Fibroblast of lung (primary cell): ENCODE measurements around the gene RNF220. TPM values are rescaled to one million over a fixed set of nuclear protein-coding genes. Genes with fewer than 3 reads are reported as not detected.

Source experiments
- DNase-seq, 2 donors: peaks; one replicate each; pipeline versions ENCODE4 v3.0.0 to v3.0.0-alpha.2; 2010; ENCODE audit warnings: low read depth in 2 of 2
- H2AFZ ChIP-seq: 2 replicates; pipeline ENCODE4 v1.5.1; 2012; ENCODE audit warnings: low read length, control low read depth, inconsistent platforms
- H3K27ac ChIP-seq: 2 replicates; pipeline ENCODE4 v1.5.1; 2011; ENCODE audit warnings: low read length, control low read depth; ENCODE audit not compliant: insufficient read depth
- H3K27me3 ChIP-seq: 2 replicates; pipeline ENCODE4 v1.5.1; 2011; ENCODE audit warnings: mild to moderate bottlenecking, low read length; ENCODE audit not compliant: control insufficient read depth, insufficient read depth
- H3K36me3 ChIP-seq: 2 replicates; pipeline ENCODE4 v1.5.1; 2011; ENCODE audit warnings: low read length; ENCODE audit not compliant: control insufficient read depth, insufficient read depth
- H3K4me1 ChIP-seq: 2 replicates; pipeline ENCODE4 v1.5.1; 2011; ENCODE audit warnings: low read length; ENCODE audit not compliant: control insufficient read depth, insufficient read depth; ENCODE audit errors: extremely low read depth
- H3K4me2 ChIP-seq: 2 replicates; pipeline ENCODE4 v1.5.1; 2011; ENCODE audit warnings: low read length, control low read depth; ENCODE audit not compliant: insufficient read depth; ENCODE audit errors: extremely low read depth
- H3K4me3 ChIP-seq, 4 experiments: fragments of 200-600 bp in 1 of 4; sonication (generic) in 1 of 4; replicated peaks in 1 of 4; 2 replicates each; pipeline ENCODE4 v1.5.1; 2011 to 2016; ENCODE audit warnings: low read length in 4 of 4, low read depth in 3 of 4, mild to moderate bottlenecking in 3 of 4, control low read depth in 2 of 4, inconsistent platforms in 1 of 4, mixed read lengths in 1 of 4; ENCODE audit not compliant: insufficient read depth in 1 of 4; ENCODE audit errors: control extremely low read depth in 1 of 4
- H3K79me2 ChIP-seq: 2 replicates; pipeline ENCODE4 v1.5.1; 2012; ENCODE audit warnings: mild to moderate bottlenecking, low read length, inconsistent platforms; ENCODE audit not compliant: control insufficient read depth, insufficient read depth
- H3K9ac ChIP-seq: 2 replicates; pipeline ENCODE4 v1.5.1; 2011; ENCODE audit warnings: mild to moderate bottlenecking, low read length, control low read depth; ENCODE audit not compliant: insufficient read depth
- H3K9me3 ChIP-seq: 2 replicates; pipeline ENCODE4 v1.5.1; 2012; ENCODE audit warnings: low read depth, low read length; ENCODE audit not compliant: control insufficient read depth, insufficient read depth
- H4K20me1 ChIP-seq: 2 replicates; pipeline ENCODE4 v1.5.1; 2011; ENCODE audit warnings: low read length; ENCODE audit not compliant: control insufficient read depth, insufficient read depth; ENCODE audit errors: extremely low read depth
- EZH2 ChIP-seq: IDR thresholded peaks from 2 replicates; pipeline ENCODE4 v1.5.1; 2012; ENCODE audit warnings: low read length, control low read depth, mild to moderate bottlenecking; ENCODE audit errors: missing control alignments
- polyA plus RNA-seq, 2 donors: library from polyadenylated mRNA; depleted of rRNA in 1 of 2; stranded (reverse) in 1 of 2; unstranded in 1 of 2; fragments of >200 nt; gene quantifications; 2 replicates each; pipeline ENCODE4 v1.2.1, GENCODE V29; 2011 to 2012; ENCODE audit warnings: missing spikeins in 1 of 2
- total RNA-seq: library from RNA; depleted of rRNA; stranded (reverse); fragments of >200 nt; gene quantifications from 2 replicates; pipeline ENCODE4 v1.2.1, GENCODE V29; 2014
- TF ChIP-seq, protein P1 (sequence below), 2 donors: IDR thresholded peaks in 1 of 2; conservative IDR thresholded peaks in 1 of 2; 1 replicate in 1 of 2; 2 replicates in 1 of 2; pipeline ENCODE4 v1.5.1; 2011 to 2012; ENCODE audit warnings: low read length in 2 of 2, control low read depth in 1 of 2, inconsistent platforms in 1 of 2, low read depth in 1 of 2, mild to moderate bottlenecking in 1 of 2

Gene RNF220
- total and polyA plus RNA-seq, 2 donors (not counting 1 experiment from before 2014, with no cell fraction given): 42.3 to 52.0 TPM

DNA sequence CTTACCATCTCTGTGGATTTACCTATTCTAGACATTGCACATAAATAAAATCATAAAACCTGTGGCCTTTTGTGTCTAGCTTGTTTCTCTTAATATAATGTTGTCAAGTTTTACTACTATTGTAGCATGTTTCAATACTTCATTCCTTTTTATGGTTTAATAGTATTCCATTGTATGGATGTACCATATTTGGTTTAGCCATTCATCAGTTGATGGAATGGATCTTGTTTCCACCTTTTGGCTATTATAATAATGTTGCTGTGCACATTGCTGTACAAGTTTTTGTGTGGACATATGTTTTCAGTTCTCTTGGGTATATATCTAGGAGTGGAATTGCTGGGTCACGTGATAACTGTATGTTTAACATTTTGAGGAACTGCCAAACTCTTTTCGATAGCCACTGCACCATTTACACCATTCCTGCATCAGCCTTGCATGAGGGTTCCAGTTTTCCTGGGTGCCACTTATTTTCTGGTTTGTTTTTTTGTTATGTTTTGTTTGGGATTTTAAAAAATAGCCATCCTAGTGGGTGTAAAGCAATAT lies 66.9 kb downstream of the RNF220 start:
- no peak for DNase-seq
- no peaks in the 10 kb centered on the region for H3K27me3 ChIP-seq
- H4K20me1 ChIP-seq: no peaks in the 10 kb centered on the region
- no peak overlapping the region for H3K4me2 ChIP-seq
- TF ChIP-seq, protein P1, sequence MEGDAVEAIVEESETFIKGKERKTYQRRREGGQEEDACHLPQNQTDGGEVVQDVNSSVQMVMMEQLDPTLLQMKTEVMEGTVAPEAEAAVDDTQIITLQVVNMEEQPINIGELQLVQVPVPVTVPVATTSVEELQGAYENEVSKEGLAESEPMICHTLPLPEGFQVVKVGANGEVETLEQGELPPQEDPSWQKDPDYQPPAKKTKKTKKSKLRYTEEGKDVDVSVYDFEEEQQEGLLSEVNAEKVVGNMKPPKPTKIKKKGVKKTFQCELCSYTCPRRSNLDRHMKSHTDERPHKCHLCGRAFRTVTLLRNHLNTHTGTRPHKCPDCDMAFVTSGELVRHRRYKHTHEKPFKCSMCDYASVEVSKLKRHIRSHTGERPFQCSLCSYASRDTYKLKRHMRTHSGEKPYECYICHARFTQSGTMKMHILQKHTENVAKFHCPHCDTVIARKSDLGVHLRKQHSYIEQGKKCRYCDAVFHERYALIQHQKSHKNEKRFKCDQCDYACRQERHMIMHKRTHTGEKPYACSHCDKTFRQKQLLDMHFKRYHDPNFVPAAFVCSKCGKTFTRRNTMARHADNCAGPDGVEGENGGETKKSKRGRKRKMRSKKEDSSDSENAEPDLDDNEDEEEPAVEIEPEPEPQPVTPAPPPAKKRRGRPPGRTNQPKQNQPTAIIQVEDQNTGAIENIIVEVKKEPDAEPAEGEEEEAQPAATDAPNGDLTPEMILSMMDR (conservative IDR thresholded peaks at IDR 0.05 in 1 of 2, IDR thresholded peaks at IDR 0.05 in 1 of 2; ENCODE audit: low read depth in 1 of 2, low read length in 2 of 2): no peak
- no peak for TF ChIP-seq EZH2
- no peaks in the 10 kb centered on the region for H3K79me2 ChIP-seq
- no peak overlapping the region for H2AFZ ChIP-seq
- no peaks in the 10 kb centered on the region for H3K9me3 ChIP-seq
- H3K36me3 ChIP-seq: no peaks in the 10 kb centered on the region
- H3K4me1 ChIP-seq: no peaks in the 10 kb centered on the region
- no peak overlapping the region for H3K27ac ChIP-seq
- H3K9ac ChIP-seq: no peak overlapping the region
- H3K4me3 ChIP-seq: no peak overlapping the region

DNA sequence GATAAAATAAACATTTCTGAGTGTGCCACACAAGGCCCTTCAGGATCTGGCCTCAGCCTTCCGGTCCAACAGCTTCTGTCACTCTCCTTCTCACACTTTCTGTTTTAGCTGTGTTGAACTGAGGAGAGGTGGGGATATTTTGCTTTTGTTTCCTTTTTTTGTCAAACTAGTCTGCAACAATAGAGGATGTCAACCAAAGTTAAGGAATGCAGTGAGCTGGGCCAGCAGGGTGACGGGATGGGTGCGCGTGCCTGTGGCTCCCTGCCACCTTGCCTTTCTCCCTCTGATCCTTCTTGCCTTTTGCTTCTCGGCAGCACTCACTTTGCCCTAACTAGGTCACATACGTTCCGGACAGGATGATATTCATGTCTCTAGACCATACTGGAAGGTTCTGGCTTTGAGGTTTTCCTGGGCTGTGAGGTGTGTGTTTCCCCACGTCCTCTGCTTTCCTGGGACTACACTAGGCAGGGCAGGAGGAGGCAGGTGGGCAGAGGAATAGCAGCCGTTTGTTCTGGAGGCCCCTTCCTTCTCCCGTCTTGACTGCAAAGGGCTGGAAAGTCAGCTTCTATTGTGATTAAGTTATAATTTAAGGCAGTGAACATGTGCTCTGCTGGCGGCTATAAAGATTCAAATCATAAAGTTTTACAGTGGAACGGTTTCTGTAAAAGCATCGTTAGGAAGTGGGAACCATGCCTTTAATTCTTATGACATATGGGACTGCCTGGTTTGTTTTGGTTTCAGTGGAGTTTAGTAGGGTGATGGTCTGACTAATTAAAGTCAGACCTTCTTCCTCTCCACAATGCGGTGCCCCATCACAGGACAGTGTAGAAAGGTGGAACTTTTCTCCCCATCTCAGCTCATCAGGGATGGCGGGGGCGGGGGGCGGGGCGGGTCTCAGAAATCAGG lies 67.8 kb downstream of the RNF220 start:
- no peak overlapping the region for H3K27ac ChIP-seq
- no peak overlapping the region for H2AFZ ChIP-seq
- DNase-seq: peak in 1 of 2 donors; percentile 24
- H3K36me3 ChIP-seq: no peaks in the 10 kb centered on the region
- no peaks in the 10 kb centered on the region for H4K20me1 ChIP-seq
- no peak overlapping the region for H3K9ac ChIP-seq
- no peaks in the 10 kb centered on the region for H3K79me2 ChIP-seq
- TF ChIP-seq EZH2: no peak
- TF ChIP-seq, protein P1 (conservative IDR thresholded peaks at IDR 0.05 in 1 of 2, IDR thresholded peaks at IDR 0.05 in 1 of 2; ENCODE audit: low read depth in 1 of 2, low read length in 2 of 2): no peak
- no peaks in the 10 kb centered on the region for H3K27me3 ChIP-seq
- no peaks in the 10 kb centered on the region for H3K9me3 ChIP-seq
- no peaks in the 10 kb centered on the region for H3K4me1 ChIP-seq
- no peak overlapping the region for H3K4me3 ChIP-seq
- H3K4me2 ChIP-seq: no peak overlapping the region

DNA sequence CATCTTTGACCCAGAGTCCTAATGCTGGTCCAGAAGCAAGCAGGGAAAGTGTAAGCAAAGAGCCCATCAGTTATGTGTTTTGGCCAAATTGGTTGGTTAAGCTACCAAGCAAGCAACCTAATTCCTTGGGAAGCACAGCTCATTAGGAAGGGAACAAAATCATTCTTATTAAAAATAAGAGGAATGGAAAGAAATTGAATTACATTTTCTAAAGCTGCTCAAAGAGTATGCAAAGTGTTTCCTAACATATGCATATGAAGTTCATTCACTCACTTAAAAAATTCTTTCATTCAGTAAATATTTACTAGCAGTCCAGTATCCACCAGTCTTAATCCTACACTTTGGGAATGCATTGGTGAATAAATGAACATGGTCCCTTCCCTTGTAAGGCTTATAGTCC lies 71.8 kb downstream of the RNF220 start:
- Histone ChIP-seq H3K9me3 (no peaks in the 10 kb centered on the region), H3K79me2 (no peaks in the 10 kb centered on the region), H3K4me3 (no peak overlapping the region), H2AFZ (no peak overlapping the region), H3K27ac (no peak overlapping the region), H3K27me3 (no peaks in the 10 kb centered on the region), H3K4me1 (no peaks in the 10 kb centered on the region), H3K9ac (no peak overlapping the region), H3K4me2 (no peak overlapping the region), H4K20me1 (no peaks in the 10 kb centered on the region), H3K36me3 (no peaks in the 10 kb centered on the region)
- no peak for DNase-seq
- no peak for TF ChIP-seq EZH2
- TF ChIP-seq, protein P1 (conservative IDR thresholded peaks at IDR 0.05 in 1 of 2, IDR thresholded peaks at IDR 0.05 in 1 of 2; ENCODE audit: low read depth in 1 of 2, low read length in 2 of 2): no peak
